PFSK-1 (cell line): Measurements from ENCODE around the gene TFRC.

Experiments used
- FOXP2 ChIP-seq: optimal IDR thresholded peaks from 2 replicates; pipeline ENCODE3; 2011; ENCODE audit warnings: borderline replicate concordance, control low read depth, inconsistent platforms; ENCODE audit not compliant: insufficient read depth; ENCODE audit errors: extremely low read length, extremely low read depth
- POLR2AphosphoS5 ChIP-seq: IDR thresholded peaks from 2 replicates; pipeline ENCODE4 v1.6.1; 2012; ENCODE audit warnings: low read depth, mild to moderate bottlenecking, control low read depth, low read length, moderate library complexity
- SIN3A ChIP-seq: IDR thresholded peaks from 2 replicates; pipeline ENCODE4 v1.6.1; 2012; ENCODE audit warnings: mild to moderate bottlenecking, low read length, moderate library complexity, borderline replicate concordance; ENCODE audit not compliant: insufficient read depth
- TAF1 ChIP-seq: IDR thresholded peaks from 2 replicates; pipeline ENCODE4 v1.6.1; 2012; ENCODE audit warnings: low read length, control low read depth, borderline replicate concordance; ENCODE audit not compliant: insufficient read depth
- TF ChIP-seq, protein P1 (sequence below), 2 experiments: IDR thresholded peaks; 2 replicates each; pipeline versions ENCODE4 v1.6.1 to v1.8.0; 2011 to 2012; ENCODE audit warnings: low read depth in 2 of 2, low read length in 2 of 2, control low read depth in 1 of 2, inconsistent platforms in 1 of 2, mild to moderate bottlenecking in 1 of 2, moderate library complexity in 1 of 2; ENCODE audit not compliant: insufficient read depth in 1 of 2

DNA sequence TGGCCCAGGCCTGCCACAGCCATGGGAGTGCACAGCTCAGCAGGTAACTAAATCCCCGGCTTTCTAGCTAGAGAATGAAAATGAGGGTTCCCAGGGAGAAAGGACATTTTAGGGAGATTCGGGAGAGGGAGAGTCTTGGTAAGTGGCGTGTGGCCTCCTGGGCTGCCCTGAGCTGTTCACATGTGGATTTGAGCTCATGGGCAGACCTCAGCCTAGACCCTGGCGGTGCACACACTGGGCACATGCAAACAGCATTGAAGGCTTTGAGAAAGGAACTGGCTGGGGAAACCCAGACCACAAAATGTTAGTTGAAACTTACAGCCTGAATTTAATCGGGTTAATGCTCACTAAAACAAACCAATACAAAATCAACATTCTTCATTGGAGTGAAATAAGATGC, 72.4 kb downstream of the TFRC start:
- TF ChIP-seq, protein P1, sequence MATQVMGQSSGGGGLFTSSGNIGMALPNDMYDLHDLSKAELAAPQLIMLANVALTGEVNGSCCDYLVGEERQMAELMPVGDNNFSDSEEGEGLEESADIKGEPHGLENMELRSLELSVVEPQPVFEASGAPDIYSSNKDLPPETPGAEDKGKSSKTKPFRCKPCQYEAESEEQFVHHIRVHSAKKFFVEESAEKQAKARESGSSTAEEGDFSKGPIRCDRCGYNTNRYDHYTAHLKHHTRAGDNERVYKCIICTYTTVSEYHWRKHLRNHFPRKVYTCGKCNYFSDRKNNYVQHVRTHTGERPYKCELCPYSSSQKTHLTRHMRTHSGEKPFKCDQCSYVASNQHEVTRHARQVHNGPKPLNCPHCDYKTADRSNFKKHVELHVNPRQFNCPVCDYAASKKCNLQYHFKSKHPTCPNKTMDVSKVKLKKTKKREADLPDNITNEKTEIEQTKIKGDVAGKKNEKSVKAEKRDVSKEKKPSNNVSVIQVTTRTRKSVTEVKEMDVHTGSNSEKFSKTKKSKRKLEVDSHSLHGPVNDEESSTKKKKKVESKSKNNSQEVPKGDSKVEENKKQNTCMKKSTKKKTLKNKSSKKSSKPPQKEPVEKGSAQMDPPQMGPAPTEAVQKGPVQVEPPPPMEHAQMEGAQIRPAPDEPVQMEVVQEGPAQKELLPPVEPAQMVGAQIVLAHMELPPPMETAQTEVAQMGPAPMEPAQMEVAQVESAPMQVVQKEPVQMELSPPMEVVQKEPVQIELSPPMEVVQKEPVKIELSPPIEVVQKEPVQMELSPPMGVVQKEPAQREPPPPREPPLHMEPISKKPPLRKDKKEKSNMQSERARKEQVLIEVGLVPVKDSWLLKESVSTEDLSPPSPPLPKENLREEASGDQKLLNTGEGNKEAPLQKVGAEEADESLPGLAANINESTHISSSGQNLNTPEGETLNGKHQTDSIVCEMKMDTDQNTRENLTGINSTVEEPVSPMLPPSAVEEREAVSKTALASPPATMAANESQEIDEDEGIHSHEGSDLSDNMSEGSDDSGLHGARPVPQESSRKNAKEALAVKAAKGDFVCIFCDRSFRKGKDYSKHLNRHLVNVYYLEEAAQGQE (IDR thresholded peaks at IDR 0.05; ENCODE audit: insufficient read depth in 1 of 2, low read depth in 2 of 2, low read length in 2 of 2) = no peak
- TF ChIP-seq FOXP2 = no peak
- TF ChIP-seq POLR2AphosphoS5 = no peak
- TF ChIP-seq SIN3A = no peak
- no peak for TF ChIP-seq TAF1
